Activated T-cell treated with anti-CD3 and anti-CD28 coated beads for 48 hours (primary cell): Measurements from ENCODE around the gene AKT3.

Source experiments
- DNase-seq: peaks from one replicate; pipeline ENCODE4 v3.0.0-alpha.2; 2020; ENCODE audit warnings: low read depth

The AKT3 gene

DNA sequence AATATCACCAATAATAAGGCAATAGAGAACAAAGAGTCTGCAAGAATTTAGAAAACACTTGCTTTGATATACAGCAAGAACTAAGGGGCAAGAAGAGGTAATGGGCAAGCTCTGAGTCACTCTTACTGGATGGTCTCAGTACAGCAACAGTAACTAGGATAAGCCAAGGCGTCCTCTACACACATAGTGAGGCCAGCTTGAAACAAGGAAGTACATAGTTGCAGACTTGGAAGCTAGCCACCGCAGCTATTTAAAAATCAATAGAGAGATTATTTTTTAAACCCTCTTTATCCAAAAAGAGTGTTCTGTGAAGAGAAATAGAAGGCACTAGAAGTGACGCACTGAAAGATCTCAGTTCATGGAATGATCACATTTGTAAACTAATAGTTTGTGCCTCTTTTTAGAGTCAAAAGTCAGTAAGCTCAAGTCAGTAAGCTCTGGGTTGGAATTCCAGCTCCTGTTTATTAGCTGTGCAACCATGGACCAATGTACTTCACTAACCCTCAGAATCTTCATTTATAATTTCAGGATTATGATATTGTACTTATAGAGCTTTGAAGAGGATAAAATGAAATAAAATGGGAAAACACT, 118.6 kb downstream of the AKT3 start:
- no peak for DNase-seq

DNA sequence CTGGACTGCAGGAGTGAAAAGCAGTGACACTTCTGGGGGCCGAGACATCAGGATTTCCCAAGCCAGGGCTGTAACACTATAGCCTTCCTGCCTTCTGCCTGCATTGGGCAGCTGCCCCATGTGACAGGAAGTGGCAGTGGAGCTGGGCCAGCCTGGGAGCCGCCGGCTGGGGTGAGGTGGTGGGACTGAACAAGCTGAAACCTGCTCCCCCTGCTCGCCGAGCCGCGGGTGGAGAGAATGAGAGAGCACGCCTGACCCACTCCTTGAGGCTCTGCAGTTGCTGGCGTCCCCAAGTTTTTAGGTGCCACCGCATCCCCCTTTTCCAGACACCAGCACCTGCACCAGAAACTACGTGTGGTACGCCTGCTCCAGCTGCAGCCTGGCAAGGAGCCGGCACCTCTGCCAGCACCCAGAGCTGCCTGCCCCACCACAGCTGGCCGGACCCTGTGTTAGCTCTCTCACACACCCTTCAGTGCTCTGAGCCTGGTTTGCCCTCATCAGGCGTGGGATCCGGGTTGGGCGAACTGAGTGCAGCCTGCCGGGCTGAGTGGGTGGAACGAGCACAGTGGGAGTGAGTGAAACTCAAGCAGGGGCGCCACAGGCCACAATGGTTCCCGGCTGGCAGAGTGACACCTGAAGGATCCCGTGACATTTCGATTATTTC, 119.4 kb downstream of the AKT3 start:
- no peak for DNase-seq

DNA sequence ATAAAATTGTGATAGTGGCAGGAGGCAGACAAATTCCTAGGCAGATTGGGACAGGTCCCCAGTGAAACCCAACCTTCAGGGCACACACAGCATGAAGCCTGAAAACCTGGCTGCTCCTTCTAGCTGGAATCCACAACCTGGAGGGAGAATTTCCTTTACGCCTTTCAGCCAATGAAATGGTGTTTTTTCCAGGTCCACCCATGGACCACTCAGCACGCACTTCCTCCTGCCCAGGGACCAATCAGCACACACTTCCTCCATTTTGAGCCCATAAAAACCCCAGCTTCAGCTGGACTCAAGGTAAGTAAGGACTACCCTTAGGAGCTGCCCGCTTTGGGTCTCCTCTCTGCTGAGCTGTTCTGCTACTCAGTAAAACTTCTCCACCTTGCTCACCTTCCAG, 120.1 kb downstream of the AKT3 start:
- DNase-seq = no peak

DNA sequence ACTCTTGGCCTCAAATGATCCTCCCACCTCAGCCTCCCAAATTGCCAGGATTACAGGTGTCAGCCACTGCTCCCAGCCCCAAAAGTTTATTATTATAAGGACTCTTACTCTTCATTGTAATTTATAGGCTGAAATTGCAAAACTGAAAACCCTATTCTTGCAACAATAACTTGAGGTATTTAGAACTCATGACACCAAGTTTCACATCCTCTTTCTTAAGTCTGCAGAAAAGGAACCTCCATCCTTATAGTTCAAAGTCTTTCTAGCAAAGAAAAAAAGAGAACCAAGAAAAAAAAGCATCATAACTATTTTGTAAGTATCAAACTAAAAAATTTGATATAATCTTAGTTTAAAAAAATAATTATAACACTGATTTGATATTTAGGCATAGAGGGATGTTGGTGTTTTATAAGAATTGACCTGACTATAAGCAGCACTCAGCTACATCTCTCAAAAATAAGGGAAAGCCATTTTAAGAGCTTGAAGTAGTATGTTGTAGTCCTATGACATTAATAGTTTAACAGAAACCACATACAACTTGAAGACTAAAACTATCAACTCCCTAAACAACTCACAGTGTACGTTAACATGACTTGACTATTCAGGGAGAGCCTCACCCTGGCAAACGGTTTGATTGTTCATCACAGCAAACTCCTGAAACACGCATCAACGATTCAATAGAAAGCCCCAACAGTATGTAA, 122.4 kb downstream of the AKT3 start:
- DNase-seq = no peak

DNA sequence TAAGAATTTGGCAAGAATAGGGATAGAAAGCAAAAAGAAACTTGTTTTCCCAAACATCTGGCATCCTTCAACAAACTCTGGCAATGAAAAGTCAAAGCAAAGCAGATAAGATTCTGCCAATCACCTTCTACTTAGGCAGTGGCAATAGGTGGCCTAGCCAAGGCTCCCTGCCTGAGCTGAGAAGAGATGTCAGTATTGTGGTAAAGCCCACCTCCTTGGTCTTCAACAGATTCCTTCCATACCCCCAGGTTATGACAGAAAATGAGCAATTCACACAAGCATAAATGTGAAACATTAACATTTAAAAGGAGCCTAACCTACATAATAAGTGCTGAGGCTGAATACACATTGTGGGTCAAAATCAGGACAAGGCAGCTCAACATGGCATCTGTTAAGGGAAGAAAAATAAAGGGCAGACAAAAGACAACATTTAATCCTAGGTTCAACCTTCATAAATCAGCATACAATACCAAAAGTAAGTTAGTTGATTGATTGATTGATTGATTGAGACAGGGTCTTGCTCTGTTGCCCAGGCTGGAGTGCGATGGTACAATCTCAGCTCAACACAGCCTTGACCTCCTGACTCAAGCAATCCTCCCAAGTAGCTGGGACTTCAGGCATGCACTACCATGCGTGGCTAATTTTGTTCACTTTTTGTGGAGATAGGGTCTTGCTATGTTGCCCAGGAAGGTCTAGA, 123.1 kb downstream of the AKT3 start:
- no peak for DNase-seq

DNA sequence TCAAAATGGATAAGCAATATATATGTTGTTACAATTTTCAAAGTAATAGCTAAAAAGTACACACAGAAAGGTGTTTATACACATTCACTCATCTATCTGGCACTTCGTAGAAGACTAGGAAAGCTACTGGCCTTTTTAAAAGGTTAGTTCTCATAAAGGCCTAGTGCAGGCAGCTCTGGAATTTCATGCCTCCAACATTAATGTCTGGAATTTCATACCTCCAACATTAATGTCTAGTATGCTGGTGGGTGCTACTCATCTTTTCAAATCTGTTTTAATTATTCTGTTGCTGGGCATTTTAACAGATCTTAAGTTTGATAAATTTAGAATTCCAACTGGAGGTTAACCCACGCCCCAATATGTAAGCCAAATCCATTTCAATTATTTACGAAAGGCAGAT, 124.2 kb downstream of the AKT3 start:
- no peak for DNase-seq

DNA sequence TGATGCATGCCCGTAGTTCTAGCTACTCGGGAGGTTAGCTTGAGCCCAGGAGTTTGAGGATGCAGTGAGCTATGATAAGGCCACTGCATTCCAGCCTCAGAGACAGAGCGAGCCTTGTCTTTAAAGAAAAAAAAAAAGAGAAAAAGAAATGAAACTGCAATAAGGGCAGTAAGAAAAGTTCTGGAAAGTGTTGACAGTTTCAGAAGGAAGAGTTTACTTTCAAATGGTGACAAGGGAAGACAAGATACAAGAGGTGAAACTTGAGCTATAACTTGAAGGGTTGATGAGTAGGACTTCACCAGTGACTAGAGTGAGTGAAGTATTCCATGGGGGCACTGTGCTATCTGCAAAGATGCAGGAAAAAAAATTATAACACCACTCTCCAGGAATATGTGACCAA, 125.0 kb downstream of the AKT3 start:
- no peak for DNase-seq

DNA sequence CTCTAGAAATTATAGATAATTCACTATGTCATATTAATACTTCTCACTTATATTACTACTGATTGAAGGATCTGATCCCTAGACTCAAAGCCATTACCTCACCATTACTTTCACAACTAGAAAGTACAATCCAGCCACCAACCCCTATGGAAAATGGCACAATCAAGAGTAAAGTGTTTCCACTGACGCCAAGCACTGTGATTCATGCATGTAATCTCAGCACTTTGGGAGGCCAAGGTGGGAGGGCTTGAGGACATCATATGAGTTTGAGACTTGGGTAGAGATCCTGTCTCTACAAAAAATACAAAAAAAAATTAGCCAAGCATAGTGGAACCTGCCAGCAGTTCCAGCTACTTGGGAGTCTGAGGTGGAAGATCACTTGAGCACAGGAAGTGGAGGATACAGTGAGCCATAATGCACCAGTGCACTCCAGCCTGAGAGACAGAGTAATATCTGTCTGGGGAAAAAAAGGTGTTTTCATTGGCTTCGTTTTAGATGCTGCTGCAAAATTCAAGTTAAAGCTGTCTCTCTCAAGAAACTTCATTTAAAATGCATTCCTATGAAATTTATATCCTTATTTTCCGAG, 126.5 kb downstream of the AKT3 start:
- DNase-seq = no peak

DNA sequence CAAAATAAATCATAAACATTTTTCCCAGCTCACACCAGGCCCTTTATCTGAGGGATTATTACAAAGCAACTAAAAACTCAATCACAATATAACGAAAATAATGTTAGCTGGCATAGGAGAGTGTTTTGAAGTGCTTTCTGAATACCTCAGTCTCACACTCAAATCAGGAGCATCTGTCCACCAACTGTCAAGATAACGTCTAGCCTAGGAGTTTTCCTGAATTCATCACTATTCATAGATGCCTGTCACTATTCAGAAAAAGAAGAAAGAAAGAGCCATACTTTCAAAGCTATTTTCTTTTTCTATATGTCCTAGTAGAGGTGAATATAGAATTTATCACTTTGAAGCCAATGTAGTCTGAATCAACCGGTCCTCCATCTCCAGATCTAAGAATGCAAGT, 127.0 kb downstream of the AKT3 start:
- DNase-seq = no peak

DNA sequence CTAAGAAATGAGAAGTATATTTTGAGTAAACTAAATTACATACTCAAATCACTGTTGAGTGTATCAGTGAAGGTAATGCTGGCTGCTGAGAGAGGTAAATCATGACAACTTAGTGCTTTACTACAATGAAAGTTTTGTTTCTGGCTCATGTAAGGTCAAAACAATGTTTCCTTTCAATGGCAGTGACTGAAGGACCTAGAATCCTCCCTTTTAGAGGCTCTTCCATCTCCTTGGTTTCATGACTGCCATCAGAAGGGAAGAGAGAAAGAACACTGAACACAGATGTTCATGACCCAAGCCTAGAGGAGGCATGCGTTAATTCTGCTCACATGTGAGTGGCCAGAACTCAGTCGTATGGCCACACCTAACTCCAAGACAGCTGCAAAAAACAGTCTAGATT, 130.6 kb downstream of the AKT3 start:
- no peak for DNase-seq

DNA sequence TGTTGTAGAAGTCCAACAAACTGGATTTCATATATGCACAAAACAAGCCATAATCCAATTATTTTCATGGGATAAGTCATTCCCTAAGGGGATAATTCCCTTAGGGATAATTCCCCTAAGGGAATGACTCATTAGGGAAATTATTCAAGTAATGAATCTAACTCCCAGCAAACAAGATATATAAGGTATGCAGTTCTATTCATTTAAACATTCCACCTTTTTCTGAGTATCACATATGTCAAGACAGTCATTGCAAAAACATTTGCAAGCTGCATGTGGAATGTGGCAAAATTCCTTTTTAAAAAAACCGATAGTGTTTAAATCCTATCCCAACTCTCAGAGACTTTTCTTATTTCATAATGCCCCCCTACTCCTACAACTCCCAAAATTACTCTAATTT, 131.2 kb downstream of the AKT3 start:
- no peak for DNase-seq

DNA sequence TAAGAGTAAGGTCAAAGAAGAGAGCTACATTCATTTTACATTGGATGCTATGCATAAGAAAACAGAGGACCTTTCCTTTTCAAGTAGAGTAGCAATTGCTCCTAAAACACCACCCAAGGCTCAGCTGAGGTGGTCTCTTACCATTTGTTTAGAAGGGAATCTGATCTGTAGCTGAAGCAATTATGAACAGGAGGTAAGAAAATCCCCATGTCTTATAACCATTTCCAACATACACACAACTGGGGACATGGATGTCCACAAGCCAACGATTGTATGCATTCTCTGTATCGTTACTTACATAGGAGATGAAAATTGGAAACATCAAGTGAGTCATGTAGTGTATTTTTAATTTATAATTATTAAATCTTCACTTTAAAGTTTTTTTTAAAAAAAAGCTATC, 132.0 kb downstream of the AKT3 start:
- no peak for DNase-seq

DNA sequence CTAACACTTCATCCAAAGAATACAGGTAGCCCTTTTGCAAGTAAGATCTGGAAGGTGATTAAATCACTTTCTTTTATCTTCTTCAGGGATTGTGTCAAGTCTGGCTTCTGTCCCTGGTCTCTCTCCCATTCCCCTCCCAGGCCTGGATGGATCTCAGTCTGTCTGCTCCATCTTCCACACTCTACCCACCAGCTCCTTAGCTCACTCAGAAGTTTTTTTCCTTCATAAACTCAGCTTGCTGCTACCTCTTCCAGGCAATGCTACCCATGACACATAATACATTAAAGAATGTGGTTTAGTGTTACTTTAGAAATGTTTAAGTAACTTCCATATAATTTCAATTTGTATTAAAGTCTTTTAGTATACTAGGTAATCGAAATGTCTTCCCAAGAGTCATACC, 133.1 kb downstream of the AKT3 start:
- DNase-seq = no peak

DNA sequence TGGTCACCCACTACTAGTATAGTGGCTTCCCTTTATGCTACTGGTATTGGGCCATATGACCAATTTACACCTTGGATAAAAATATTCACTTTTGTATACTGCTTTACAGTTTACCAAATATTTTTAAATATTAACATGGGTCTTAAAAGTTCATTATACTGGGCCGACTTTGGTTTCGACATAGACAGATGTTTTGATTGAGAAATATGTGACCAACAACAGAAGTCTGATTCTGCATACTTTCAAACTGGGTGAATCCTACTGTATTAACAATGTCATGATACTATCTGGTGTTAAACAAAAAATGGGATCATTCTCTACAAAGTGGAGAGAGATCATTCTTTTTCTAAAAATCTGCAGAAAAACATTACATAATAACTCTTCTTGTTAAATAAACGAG, 134.8 kb downstream of the AKT3 start:
- DNase-seq = no peak

DNA sequence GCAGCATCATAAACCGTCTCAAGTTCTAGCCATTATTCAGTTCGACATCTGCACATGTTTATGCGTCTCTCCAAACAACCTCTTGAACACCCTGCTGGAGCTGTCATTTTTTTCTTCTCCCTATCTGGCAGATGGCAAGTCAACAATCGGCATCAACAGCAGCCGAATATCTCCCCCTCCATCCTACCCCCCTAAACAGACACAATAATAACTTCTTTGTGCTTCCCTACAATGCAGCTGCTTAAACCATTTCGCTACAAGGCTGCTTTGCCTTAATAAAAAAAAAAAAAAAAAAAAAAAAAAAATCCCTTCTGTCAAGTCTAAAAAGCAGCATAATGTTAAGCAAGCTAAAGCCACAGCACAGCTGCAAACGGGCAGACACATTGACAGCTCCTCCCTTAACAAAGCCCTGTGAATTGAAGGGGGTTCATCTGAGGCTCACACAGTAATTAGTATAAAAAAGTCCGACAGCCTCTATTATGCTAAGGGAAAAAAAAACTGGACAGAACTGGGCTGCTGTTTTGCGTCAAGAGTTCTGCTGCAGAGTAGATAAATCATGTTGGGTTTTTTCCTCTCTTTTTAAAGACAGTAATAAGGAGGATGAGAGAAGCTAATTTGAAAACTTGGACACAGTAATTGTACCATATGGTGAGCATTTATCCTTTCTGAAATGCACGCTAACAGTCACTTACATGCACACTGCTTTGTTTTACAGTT, 136.4 kb downstream of the AKT3 start:
- no peak for DNase-seq

DNA sequence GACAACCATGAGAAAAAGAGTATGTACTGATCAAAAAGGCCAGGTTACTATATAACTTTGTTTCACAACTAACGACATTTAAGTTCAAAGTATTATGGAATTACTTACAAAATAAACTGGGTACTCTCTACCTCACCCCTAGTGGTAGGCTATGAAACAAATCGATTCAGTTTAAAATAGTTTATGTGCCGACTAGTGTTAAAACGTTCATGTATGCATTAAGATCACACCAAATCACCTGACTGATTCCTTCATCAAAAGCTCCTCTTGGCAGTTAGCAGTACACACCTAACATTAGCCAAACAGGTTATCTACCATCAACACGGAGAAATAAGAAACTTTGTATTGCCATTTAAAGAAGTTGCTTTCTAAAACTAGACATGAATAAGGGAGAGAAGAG, 137.1 kb downstream of the AKT3 start:
- DNase-seq = no peak

DNA sequence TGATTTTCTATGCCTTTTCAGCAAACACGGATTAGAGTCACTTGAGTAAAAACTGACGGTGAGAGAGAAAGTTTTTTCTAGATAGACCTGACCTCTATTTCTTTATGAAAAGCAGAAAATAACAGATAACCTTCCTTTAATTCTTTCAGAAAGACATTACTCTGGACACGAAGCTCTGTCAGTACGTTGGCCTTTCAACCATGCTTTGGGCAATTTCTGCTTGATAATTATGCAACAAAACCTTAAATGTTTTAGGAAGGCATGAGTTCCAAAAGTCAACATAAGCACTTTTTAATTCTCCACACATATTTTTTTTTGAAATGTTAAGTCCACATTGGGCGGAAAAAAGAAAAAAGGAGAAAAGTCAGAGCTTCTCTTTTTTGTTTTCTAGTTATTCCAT, 137.8 kb downstream of the AKT3 start:
- no peak for DNase-seq

DNA sequence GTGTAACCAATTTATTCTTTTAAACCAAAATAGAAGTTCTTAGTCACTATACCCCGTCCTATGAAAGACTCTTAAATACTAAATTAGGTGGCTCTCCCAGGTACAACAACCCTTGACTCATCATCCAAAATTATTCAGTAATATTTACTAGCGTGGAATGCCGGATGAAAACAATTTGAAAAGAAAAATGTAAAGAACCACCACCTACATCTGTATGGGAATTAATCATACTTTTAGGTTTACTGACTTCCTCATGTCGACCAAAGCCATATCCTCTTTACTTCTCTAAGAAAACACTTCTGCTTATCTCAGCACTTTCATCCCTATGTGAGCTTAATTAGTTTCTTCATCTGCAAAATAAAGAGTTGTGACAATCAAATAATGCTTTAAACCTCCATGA, 139.6 kb downstream of the AKT3 start:
- no peak for DNase-seq

DNA sequence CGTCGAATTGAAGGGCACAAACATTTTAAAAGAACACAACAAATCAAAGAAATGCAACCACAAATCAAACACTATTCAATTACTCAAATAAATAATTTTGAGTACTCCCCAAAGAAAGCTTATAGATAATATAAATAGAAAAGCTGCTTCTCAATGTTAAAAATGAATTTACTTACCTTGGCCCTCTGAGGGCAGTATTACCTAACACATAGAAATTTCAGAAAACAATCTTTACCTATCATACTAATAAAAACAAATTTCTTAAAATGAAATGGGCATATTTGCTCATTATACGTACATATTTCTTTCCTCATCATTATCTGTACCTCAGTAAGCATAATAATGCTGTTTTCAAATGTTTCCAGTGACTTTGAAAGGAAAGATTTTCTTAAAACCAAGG, 141.8 kb downstream of the AKT3 start:
- no peak for DNase-seq

DNA sequence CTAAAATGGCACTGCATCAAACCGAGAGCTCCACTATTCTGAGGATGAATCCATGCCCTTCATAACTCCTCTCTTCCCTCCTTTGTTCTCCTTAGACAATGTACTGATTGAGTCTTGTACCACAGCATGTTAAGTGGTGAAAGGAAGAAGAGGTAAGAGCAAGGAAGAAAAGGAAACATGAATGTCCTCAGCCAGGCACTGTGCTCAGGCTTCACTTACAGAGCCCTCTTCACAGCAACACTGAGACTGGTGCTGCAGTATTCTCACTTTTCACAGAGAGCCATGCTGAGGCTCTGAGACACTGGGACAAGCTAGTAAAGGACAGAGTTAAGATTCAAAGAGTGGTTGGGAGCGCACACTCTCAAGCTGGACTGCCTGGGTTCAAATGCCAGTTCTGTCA, 143.5 kb downstream of the AKT3 start:
- no peak for DNase-seq

DNA sequence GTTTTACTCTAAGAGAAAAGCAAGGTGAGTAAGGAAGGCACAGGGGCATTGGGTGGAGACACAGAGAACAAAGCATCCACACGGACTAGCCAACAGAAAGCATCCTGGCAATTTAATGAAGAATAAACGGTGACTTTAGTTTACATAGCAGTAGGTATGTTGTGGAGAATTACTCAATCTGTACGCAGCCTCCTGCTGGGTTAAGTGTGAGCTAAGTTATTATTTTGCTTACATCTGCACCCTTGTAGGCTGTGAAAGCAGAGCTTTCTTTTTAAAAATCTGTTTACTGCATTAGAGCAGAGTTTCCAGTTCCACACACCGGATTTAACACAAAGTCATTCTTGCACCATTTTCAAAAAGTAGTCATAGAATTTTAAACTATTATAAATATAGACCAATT, 144.5 kb downstream of the AKT3 start:
- no peak for DNase-seq

DNA sequence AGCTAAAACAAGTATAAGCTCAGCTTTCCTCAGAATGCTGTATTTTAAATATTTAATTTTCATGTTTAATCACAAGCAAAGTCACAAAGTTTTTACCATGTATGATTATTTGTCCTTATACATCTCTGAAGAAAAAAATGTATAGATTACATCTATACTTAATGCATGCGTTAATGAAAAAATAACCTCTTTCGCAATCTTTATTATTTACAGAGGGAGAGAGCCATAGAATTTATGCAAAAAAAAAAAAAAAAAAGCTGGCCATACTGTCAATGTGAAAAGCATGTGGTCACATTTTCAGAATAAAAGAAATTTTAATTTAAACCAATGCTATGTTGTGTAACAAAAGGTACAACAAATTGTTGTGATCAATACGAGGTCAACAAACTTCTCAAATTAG, 148.2 kb downstream of the AKT3 start:
- no peak for DNase-seq
